HL-60/S4 treated with retinoic acid at 250 ng/mL for 4 days and 3 days (cell line): Measurements from ENCODE around the gene WDR87.

Experiments used
- in situ Hi-C: fragments of 300-500 bp; cut with MboI; formaldehyde crosslinking; loops from 2 replicates; pipeline ENCODE4 v1.7.0; 2022; ENCODE audit warnings: low sequenced_read_pairs

Gene WDR87

DNA sequence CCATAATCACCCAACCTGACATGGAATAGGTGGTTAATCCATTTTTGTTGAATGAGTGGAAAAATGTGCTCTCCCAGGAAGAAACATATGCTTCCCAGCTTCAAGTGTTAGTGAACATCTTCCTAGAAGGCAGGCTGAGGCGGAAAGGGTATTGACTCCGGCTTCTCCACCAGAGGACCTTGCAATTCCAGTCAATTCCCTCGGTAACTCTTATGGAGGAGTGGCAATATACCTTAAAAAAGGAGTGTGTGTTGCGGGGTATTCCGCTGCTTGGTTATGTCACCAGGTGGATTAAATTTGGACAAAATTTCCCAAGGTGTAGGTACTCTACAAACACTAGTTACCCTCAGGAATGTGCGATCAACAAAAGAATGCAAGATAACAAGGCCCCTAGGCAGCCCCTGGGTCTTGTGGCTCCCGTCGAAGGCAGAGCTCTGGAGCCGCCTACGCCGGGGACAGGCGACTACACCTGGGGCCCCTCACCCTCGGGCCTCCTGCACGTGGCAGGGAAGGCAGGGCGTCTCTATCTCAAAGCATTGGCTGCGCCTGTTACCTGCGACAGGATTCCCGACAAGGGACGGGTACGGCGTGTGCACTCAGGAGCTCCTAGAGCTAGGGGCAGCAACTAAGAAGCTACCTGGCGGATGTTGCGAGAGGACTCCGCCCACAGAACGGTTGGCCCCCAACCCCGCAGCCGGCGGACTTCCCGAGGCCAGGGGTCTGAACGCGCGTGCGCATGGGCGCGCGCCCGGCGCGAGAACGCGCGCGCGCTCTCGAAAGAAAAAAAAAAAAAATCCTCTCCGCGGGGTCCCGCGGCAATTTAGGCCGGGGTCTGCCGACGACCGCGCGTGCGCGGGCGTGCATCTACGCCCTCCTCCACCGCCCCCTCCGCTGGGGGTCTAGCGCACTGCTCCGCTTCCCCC is at the start of gene WDR87:
Gene WDR87 (minus strand): TSS at position 649 of the 923 bp plus-strand sequence. CDS start 8,355 bp downstream, outside the sequence.
- in situ Hi-C loops: loop anchor here (25.0 kb wide), 3 partner anchors 181 to 731 kb away; partner anchors contain the start of genes ACTN4 and CATSPERG

- in situ Hi-C loops: no loop called here
Observed at GRCh38 chr19:37955986-37956385, 49.6 kb upstream of the WDR87 start.

GRCh38 chr19:37954421-37954874 is 48.1 kb upstream of the WDR87 start:
- in situ Hi-C loops: no loop called here

GRCh38 chr19:37953918-37954303 is 47.5 kb upstream of the WDR87 start:
- in situ Hi-C loops: no loop called here

GRCh38 chr19:37953171-37953917 is 47.0 kb upstream of the WDR87 start:
- in situ Hi-C loops: no loop called here

- in situ Hi-C loops: no loop called here
Observed at GRCh38 chr19:37951816-37952210, 45.4 kb upstream of the WDR87 start.

- in situ Hi-C loops: no loop called here
Observed at GRCh38 chr19:37950471-37951175, 44.2 kb upstream of the WDR87 start.

- in situ Hi-C loops: no loop called here
Observed at GRCh38 chr19:37948362-37948761, 42.0 kb upstream of the WDR87 start.

DNA sequence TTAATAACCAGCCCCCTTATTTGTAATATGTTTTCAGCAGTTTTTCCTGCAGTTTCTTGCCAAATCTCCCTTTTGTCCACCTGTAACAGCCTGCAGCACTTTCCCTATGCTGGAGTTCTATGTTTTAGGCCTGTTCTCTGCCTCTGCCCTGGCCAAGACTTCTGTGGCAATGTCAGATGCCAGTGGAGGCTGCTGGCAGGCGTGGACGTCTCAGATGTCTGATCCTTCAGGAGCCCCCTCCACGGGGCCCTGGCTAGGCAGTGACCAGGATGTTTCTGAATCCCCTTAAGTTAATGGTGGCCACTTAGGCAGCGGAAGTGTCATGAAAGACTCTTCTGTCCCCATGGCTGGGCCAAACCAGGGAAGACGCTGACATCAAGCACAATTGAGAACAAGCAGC is 41.4 kb upstream of the WDR87 start:
- in situ Hi-C loops: no loop called here

- in situ Hi-C loops: no loop called here
Observed at GRCh38 chr19:37946132-37946531, 39.7 kb upstream of the WDR87 start.

DNA sequence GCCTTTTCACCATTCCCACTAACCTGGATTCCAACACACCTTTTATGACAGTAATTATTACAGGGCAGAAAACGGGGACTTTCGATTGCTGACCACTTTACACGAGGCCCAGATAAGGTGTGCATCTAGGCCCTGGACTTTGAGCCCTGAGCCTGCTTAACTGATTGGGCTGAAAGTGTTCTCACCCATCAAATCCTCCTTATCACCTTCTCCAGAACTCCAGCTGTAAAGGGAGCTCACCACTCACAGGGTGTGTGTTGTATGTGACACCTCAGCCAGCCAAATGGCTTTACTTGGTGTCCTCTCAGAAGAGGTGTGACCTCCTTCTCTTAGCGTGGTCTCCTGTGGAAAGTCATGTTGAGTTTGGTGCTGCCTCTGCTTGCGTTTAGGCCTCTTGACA is 37.1 kb upstream of the WDR87 start:
- in situ Hi-C loops: no loop called here

GRCh38 chr19:37942516-37942902 is 36.1 kb upstream of the WDR87 start:
- in situ Hi-C loops: no loop called here

DNA sequence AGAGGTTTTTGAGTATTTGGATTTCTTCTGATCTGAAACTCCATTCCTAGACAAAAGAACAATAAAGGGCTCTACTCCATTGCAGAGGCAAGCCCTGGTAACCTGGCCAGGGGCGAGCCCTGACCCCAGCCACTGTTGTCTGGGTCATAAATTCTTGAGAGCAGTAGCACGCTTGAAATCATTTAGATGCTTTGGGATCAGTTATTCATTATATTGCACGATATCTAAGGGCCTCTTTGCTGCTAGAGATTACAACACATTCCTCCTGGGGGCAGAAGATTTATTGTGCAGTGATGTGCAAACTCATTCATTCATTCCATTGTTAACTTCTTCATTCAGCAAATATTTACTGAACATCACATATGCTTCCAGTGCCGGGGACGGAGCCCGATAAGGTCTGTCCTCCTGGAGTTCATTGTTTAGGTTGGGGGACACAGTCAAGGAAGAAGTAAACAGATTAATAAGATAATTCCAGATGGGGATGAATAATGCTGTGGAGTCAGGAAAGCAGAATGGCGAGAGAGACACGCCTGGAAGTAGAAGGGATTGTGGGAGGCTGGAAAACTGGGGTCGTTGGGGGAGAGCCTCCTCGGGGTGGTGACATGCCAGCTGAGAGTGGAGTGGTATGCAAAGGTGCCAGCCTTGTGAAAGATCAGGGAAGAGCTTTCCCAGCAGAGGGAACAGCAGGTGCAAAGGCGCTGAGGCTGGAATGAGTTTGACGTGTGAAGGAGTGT is 35.6 kb upstream of the WDR87 start:
- in situ Hi-C loops: no loop called here

GRCh38 chr19:37938353-37938752 is 32.0 kb upstream of the WDR87 start:
- in situ Hi-C loops: no loop called here

DNA sequence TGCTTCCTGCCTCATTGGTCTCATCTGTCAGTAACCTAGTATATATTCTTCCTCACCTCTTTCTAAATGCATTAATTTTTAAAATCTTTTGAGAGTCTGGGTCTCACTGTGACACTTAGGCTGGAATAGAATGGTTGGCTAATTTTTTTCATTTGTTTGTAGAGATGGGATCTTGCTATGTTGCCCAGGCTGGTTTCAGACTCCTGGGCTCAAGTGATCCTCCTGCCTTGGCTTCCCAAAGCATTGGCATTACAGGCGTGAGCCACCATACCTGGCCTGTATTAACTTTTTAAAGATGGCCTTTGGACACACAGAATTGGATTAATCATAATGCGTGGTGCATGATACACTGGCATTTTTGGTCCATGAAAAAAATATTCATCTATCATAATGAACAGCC is 30.5 kb upstream of the WDR87 start:
- in situ Hi-C loops: no loop called here

DNA sequence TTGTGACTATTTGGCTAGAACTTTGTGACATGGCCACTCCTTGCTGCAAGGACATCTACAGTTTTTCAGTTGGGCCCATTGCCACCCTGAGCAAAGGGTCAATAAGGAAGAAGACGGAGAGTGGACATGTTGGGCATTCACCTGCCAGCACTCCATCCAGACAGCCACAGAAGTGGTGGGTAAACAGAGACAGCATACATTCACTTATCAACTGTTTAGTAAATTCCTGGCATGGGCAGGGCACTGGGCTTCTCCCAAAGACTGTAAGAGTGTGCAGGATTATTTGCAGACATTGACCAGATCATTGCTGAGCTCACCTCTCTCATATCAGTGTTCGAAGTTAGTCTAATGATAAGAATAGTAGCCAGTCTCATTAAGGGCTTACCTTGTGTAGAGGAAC is 29.8 kb upstream of the WDR87 start:
- in situ Hi-C loops: no loop called here

DNA sequence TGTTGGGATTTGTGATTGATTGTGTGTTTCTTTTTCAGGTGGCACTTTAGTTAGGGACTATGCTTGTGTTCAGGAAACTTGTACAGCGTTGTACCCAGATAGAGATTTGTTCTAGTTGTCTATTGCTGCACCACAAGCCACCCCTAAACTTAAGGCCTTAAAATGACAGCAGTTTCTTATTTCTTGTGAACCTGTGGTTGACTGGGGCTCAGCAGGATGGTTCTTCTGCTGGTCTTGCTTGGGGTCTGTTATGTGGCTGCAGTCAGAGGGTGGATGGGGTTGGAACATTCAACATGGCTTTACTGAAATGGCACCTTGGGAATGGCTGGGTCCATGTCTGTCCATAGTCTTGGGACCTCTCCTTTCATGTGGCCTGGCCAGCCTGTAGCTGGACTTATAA is 28.9 kb upstream of the WDR87 start:
- in situ Hi-C loops: no loop called here

- in situ Hi-C loops: no loop called here
Observed at GRCh38 chr19:37933937-37934358, 27.6 kb upstream of the WDR87 start.

DNA sequence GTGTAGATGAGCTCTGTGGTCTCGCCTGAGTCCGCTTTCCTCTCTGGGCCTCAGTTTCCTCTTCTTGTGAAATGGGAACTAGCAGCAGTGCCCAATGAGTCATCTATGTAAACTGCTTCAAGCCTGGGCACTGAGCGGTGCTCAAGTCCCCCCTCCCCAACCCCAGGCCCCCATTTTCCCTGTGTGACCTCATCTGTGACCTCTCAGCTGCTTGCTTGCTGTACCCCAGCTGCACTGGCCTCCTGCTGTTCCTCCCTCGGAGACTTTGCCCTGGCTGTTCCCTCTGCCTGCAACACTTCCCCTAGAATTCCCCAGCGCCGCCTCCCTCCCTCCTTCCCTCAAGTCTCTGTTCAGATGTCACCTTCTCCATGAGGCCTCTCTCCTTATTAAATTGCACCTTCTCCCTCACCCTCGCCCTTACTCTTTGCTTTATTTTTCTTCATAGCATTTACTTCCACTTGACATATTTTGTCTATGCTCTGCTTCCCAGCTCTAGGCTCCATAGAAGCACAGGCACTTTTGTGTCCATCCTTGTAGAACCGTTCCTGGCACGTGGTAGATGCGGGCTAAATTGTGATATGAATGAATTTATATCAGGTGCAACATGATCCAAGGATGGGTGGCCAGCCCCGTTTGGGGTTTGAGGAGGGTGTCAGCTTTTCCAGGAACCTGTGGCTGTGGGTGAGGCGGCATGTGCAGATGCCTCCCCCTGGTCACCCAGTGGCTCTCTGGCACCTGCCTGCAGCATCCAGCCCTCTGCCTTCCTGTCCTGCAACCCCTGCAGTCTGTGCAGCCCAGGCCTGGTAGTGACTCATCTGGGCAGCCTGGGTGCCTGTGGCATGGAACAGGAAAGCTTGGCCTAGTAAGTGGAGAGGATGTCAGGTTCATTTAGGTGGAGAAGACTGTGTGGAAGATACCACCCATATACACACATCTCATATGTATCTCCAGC is 26.9 kb upstream of the WDR87 start:
- in situ Hi-C loops: no loop called here
